Activated naive CD4-positive, alpha-beta T cell treated with Interleukin-2 at 50 U/mL for 16 hours (primary cell): ENCODE results near the gene DYRK1A.
"Not testable (repeated sequence)": the region's sequence is repeated elsewhere in the genome, so short reads cannot be mapped to it uniquely, and the experiment has no call there.

Experiments used
- DNase-seq: peaks from one replicate; pipeline ENCODE4 v3.0.0-alpha.2; 2020

Gene DYRK1A

GRCh38 chr21:37484535-37485474, 118.2 kb downstream of the DYRK1A start:
- no peak for DNase-seq

- no peak for DNase-seq
These were observed 123.0 kb downstream of the DYRK1A start for GRCh38 chr21:37489553-37489952.

GRCh38 chr21:37490084-37490483, 123.5 kb downstream of the DYRK1A start:
- DNase-seq = no peak

- DNase-seq = no peak
These were observed 130.4 kb downstream of the DYRK1A start for GRCh38 chr21:37496972-37497371.

- DNase-seq = no peak
These were observed 132.1 kb downstream of the DYRK1A start for GRCh38 chr21:37498664-37499063.

GRCh38 chr21:37502947-37503346, 136.4 kb downstream of the DYRK1A start:
- no peak for DNase-seq

- DNase-seq = no peak
These were observed 137.4 kb downstream of the DYRK1A start for GRCh38 chr21:37503848-37504467.

GRCh38 chr21:37505963-37506362, 139.4 kb downstream of the DYRK1A start:
- DNase-seq = no peak

GRCh38 chr21:37507716-37508115, 141.1 kb downstream of the DYRK1A start:
- no peak for DNase-seq

GRCh38 chr21:37508341-37508740, 141.8 kb downstream of the DYRK1A start:
- no peak for DNase-seq

GRCh38 chr21:37509802-37510393, 143.3 kb downstream of the DYRK1A start:
- no peak for DNase-seq

- no peak for DNase-seq
These were observed 145.3 kb downstream of the DYRK1A start for GRCh38 chr21:37511848-37512247.

GRCh38 chr21:37513383-37513782, 146.8 kb downstream of the DYRK1A start:
- no peak for DNase-seq

GRCh38 chr21:37514038-37514667, 147.6 kb downstream of the DYRK1A start:
- DNase-seq = no peak

- DNase-seq = no peak
These were observed 150.4 kb downstream of the DYRK1A start for GRCh38 chr21:37516998-37517397.

GRCh38 chr21:37520801-37521200, 154.2 kb downstream of the DYRK1A start:
- DNase-seq = no peak

- no peak for DNase-seq
These were observed 155.1 kb downstream of the DYRK1A start for GRCh38 chr21:37521658-37522057.

- DNase-seq = no peak
These were observed 156.2 kb downstream of the DYRK1A start for GRCh38 chr21:37522641-37523295.

- not testable (repeated sequence) for DNase-seq
These were observed 158.4 kb downstream of the DYRK1A start for GRCh38 chr21:37524944-37525343.

GRCh38 chr21:37525810-37526209, 159.2 kb downstream of the DYRK1A start:
- DNase-seq = no peak

- DNase-seq = no peak
These were observed 160.5 kb downstream of the DYRK1A start for GRCh38 chr21:37527103-37527502.

- DNase-seq = no peak
These were observed 161.1 kb downstream of the DYRK1A start for GRCh38 chr21:37527716-37528115.
